ENCODE data around the gene CCR9. TPM values are rescaled to one million over a fixed set of nuclear protein-coding genes. Genes with fewer than 3 reads are reported as not detected.

The CCR9 gene
- total and polyA plus RNA-seq, 2 experiments from 2014 or later: not detected

GRCh38 chr3:45864760-45865519, 21.4 kb upstream of the CCR9 start:
- Mint-ChIP-seq H3K4me3 (no peak overlapping the region), H3K27me3 (ENCODE audit: insufficient read depth, low read depth, poor library complexity) (no peaks in the 10 kb centered on the region), H3K27ac (no peak overlapping the region), H3K9me3 (no peaks in the 10 kb centered on the region), H3K36me3 (ENCODE audit: low read depth) (no peaks in the 10 kb centered on the region), H3K4me1 (no peaks in the 10 kb centered on the region)
- Histone ChIP-seq H3K4me2 (no peak overlapping the region), H3K27me3 (ENCODE audit: insufficient read depth) (no peaks in the 10 kb centered on the region), H3K27ac (ENCODE audit: low read depth) (no peak overlapping the region), H3K36me3 (ENCODE audit: insufficient read depth) (no peaks in the 10 kb centered on the region), H3K4me3 (no peak overlapping the region), H3K9me2 (ENCODE audit: insufficient read depth) (no peaks in the 10 kb centered on the region), H3K4me1 (ENCODE audit: insufficient read depth) (no peaks in the 10 kb centered on the region), H3F3A (replicated peaks; ENCODE audit: low read depth) (no peaks in the 10 kb centered on the region), H4K20me1 (replicated peaks; ENCODE audit: insufficient read depth) (no peaks in the 10 kb centered on the region), H3K79me2 (replicated peaks; ENCODE audit: insufficient read depth) (no peaks in the 10 kb centered on the region), H2AFZ (no peak overlapping the region)
- TF ChIP-seq EZH2 (IDR thresholded peaks at IDR 0.05; ENCODE audit: low read depth, unreplicated experiment) (no peak), JUNB (IDR thresholded peaks at IDR 0.05; ENCODE audit: unreplicated experiment) (no peak), ZNF462 (CRISPR knock-in tag; IDR thresholded peaks at IDR 0.05) (no peak), STAT1 (IDR thresholded peaks at IDR 0.05; ENCODE audit: unreplicated experiment) (no peak), CTCF (conservative IDR thresholded peaks at IDR 0.05; ENCODE audit: low read depth in 2 of 2) (no peak), NANOG (IDR thresholded peaks at IDR 0.05; ENCODE audit: borderline replicate concordance) (no peak), REST (IDR thresholded peaks at IDR 0.05; ENCODE audit: unreplicated experiment) (no peak), ZNF331 (CRISPR knock-in tag; IDR thresholded peaks at IDR 0.05; ENCODE audit: low read depth) (no peak), POLR2AphosphoS5 (IDR thresholded peaks at IDR 0.05; ENCODE audit: low read depth) (no peak), ZNF114 (CRISPR knock-in tag; IDR thresholded peaks at IDR 0.05) (no peak), CREB1 (CRISPR knock-in tag; IDR thresholded peaks at IDR 0.05; ENCODE audit: low read depth) (no peak), EZH2phosphoT487 (IDR thresholded peaks at IDR 0.05; ENCODE audit: unreplicated experiment) (no peak), ETS1 (IDR thresholded peaks at IDR 0.05) (no peak)
- no peak for ATAC-seq
- DNase-seq (ENCODE audit: low spot score): no peak

All from GM23338 (cell line).